HG03354 (cell line): ENCODE measurements around the gene PRKCD.

ENCODE experiments used
- ATAC-seq: cut with Tn5 transposase; IDR thresholded peaks from one replicate; pipeline ENCODE4 v1.9.1; 2021; ENCODE audit warnings: mild to moderate bottlenecking; ENCODE audit not compliant: unreplicated experiment, poor library complexity, severe bottlenecking

The PRKCD gene

GRCh38 chr3:53240989-53241972 is 80.3 kb downstream of the PRKCD start:
- no peak for ATAC-seq

DNA sequence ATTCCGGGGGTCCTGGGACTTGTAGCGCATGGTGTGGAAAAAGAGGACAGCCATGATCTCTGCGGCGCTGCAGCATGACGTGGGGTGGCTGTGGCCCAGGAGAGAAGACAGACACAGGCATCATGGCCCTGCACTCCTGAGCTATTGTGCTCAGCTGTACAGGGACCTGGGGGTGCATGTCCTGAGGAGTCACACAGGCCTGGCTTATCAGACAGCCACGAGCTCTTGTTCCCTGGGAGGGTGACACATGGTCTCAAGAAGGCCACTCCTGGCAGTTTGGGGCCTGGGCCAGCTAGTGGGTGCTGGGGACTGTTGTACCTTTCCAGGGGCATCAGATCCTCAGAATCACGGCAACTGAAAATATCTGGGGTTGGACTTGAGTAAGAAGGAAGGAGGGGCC is 81.1 kb downstream of the PRKCD start:
- ATAC-seq, result no peak
